HepG2 (cell line): ENCODE data around the gene ZNF625. TPM values are rescaled to one million over a fixed set of nuclear protein-coding genes. Genes with fewer than 3 reads are reported as not detected.

Source experiments
- GTF2F1 ChIP-seq: fragments of 150-350 bp; IDR thresholded peaks from 2 replicates; pipeline ENCODE4 v1.6.1; 2014; ENCODE audit warnings: low read length
- JARID2 ChIP-seq: sonication (generic); formaldehyde crosslinking; IDR thresholded peaks from 2 replicates; pipeline ENCODE4 v1.8.1; 2023; ENCODE audit warnings: missing genetic modification reagents, inconsistent platforms; ENCODE audit not compliant: insufficient replicate concordance
- NCOA1 ChIP-seq: sonication (generic); formaldehyde crosslinking; IDR thresholded peaks from 2 replicates; pipeline ENCODE4 v1.9.0; 2021; ENCODE audit warnings: missing genetic modification reagents
- PAX8 ChIP-seq: sonication (generic); formaldehyde crosslinking; IDR thresholded peaks from 2 replicates; pipeline ENCODE4 v1.8.0; 2022; ENCODE audit warnings: mild to moderate bottlenecking, missing genetic modification reagents, borderline replicate concordance
- PITX1 ChIP-seq: sonication (generic); formaldehyde crosslinking; IDR thresholded peaks from 2 replicates; pipeline ENCODE4 v1.5.1; 2020; ENCODE audit warnings: mild to moderate bottlenecking, missing genetic modification reagents
- RCOR2 ChIP-seq: IDR thresholded peaks from 2 replicates; pipeline ENCODE4 v1.6.1; 2016; ENCODE audit warnings: missing biosample characterization, missing genetic modification reagents
- SATB2 ChIP-seq: sonication (generic); formaldehyde crosslinking; IDR thresholded peaks from 2 replicates; pipeline ENCODE4 v1.5.0; 2020; ENCODE audit warnings: missing genetic modification reagents
- SRSF1 ChIP-seq: fragments of 200-400 bp; formaldehyde crosslinking; optimal IDR thresholded peaks from 2 replicates; pipeline ENCODE3; 2017; ENCODE audit warnings: mild to moderate bottlenecking, low read depth, low read length, moderate library complexity
- THYN1 ChIP-seq: sonication (generic); formaldehyde crosslinking; IDR thresholded peaks from 2 replicates; pipeline ENCODE4 v1.8.1; 2023; ENCODE audit warnings: low read depth, mild to moderate bottlenecking, moderate library complexity, missing genetic modification reagents, borderline replicate concordance
- YY1 ChIP-seq: IDR thresholded peaks from 2 replicates; pipeline ENCODE4 v1.6.1; 2011; ENCODE audit warnings: low read length, low read depth, moderate library complexity, mild to moderate bottlenecking; ENCODE audit not compliant: insufficient read depth, insufficient replicate concordance
- ZNF101 ChIP-seq: sonication (generic); formaldehyde crosslinking; IDR thresholded peaks from 2 replicates; pipeline ENCODE4 v1.4.0; 2020; ENCODE audit warnings: mild to moderate bottlenecking, low read depth, missing genetic modification reagents, borderline replicate concordance
- ZNF143 ChIP-seq: sonication (generic); formaldehyde crosslinking; IDR thresholded peaks from 2 replicates; pipeline ENCODE4 v1.4.0; 2020; ENCODE audit warnings: missing genetic modification reagents
- ZNF501 ChIP-seq: sonication (generic); formaldehyde crosslinking; IDR thresholded peaks from 2 replicates; pipeline ENCODE4 v1.5.1; 2020; ENCODE audit warnings: mild to moderate bottlenecking, moderate library complexity, missing genetic modification reagents
- polyA plus RNA-seq, 8 experiments: library from polyadenylated mRNA; depleted of rRNA in 3 of 8; stranded (reverse) in 7 of 8; unstranded in 1 of 8; fragments of >200 nt; fragmentation: Illumina TruSeq in 4 of 8; extraction: Trizol in 4 of 8; gene quantifications; 2 replicates each; pipeline versions ENCODE4 v1.2.1 to v1.2.3, GENCODE V29; 2011 to 2016; ENCODE audit warnings: low read depth in 4 of 8, missing spikeins in 1 of 8, mixed read lengths in 1 of 8; ENCODE audit not compliant: insufficient read depth in 1 of 8
- total RNA-seq, 5 experiments: library from RNA; depleted of rRNA; stranded (reverse); fragments of >200 nt; fragmentation: Illumina TruSeq; extraction: Trizol; gene quantifications; 2 replicates each; pipeline ENCODE4 v1.2.3, GENCODE V29; 2016; ENCODE audit warnings: low read depth in 1 of 5
- TF ChIP-seq, protein P1 (sequence below): sonication (generic); formaldehyde crosslinking; conservative IDR thresholded peaks from 2 replicates; pipeline ENCODE4 v1.8.0; 2022; ENCODE audit warnings: mild to moderate bottlenecking, moderate library complexity, missing genetic modification reagents
- TF ChIP-seq, protein P2 (sequence below): sonication (generic); formaldehyde crosslinking; IDR thresholded peaks from 2 replicates; pipeline ENCODE4 v1.8.0; 2022; ENCODE audit warnings: mild to moderate bottlenecking, missing genetic modification reagents; ENCODE audit not compliant: insufficient replicate concordance
- TF ChIP-seq, protein P3 (sequence below): sonication (generic); formaldehyde crosslinking; IDR thresholded peaks from 2 replicates; pipeline ENCODE4 v1.4.0; 2020; ENCODE audit warnings: missing genetic modification reagents
- TF ChIP-seq, protein P4 (sequence below): sonication (generic); formaldehyde crosslinking; IDR thresholded peaks from 2 replicates; pipeline ENCODE4 v1.5.0; 2020; ENCODE audit warnings: missing genetic modification reagents, mild to moderate bottlenecking, borderline replicate concordance

The ZNF625 gene
- total and polyA plus RNA-seq, 2 of the 13 experiments (the other 11 are each of a cell fraction or from before 2014, with no cell fraction given), result 1.7 to 12.2 TPM

DNA sequence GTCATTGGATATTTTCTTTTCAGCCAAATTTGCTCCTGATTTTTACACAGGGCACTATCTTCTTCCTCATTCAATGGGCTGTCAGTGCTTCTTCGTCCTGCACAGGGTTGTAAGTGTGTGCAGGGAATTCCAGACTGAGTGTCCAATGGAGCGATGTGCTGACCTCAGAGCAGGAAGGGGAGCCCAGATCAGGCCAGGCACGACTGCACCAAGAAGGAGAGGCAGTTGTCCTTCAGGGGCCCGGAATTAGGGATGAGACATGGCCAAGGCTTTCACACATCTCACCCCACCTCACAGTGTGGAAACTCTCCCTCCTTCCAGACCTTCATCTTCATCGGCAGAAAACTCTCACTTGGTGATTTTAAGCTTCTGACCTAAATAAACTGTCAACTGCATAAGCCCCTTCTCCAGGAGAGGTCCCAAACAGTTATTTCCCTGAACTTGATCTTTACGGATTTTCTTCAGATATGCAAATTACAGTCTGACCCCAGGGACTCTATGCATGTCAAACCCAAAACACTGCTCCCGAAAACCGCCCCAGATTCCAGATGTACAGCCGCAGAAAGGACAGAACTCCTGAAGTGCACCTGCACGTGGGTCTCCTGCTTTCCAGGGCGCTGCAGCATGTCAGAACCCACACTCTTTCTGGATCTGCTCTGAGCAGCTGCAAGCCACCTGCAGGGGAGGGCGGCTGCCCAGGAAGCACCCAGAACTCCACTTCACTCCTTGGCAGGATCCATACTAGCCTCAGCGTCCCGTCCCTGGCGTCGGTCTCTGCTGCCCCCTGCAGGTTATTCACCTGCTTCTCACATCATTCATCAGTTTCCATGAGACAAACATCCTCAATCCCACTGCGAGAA is 15.8 kb downstream of the ZNF625 start (continued):
- TF ChIP-seq ZNF101 (CRISPR knock-in tag) (no peak), ZNF143 (no peak), ZNF501 (0 out of 2 replicates have a peak, but pooled peaks have one; percentile 27), RCOR2 (CRISPR knock-in tag) (no peak), YY1 (peak; percentile 26), SRSF1 (no peak), PAX8 (CRISPR knock-in tag) (no peak), JARID2 (CRISPR knock-in tag) (no peak), SATB2 (no peak), GTF2F1 (no peak), NCOA1 (CRISPR knock-in tag) (no peak), PITX1 (no peak), THYN1 (no peak)
- TF ChIP-seq, protein P1, sequence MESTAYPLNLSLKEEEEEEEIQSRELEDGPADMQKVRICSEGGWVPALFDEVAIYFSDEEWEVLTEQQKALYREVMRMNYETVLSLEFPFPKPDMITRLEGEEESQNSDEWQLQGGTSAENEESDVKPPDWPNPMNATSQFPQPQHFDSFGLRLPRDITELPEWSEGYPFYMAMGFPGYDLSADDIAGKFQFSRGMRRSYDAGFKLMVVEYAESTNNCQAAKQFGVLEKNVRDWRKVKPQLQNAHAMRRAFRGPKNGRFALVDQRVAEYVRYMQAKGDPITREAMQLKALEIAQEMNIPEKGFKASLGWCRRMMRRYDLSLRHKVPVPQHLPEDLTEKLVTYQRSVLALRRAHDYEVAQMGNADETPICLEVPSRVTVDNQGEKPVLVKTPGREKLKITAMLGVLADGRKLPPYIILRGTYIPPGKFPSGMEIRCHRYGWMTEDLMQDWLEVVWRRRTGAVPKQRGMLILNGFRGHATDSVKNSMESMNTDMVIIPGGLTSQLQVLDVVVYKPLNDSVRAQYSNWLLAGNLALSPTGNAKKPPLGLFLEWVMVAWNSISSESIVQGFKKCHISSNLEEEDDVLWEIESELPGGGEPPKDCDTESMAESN (CRISPR knock-in tag), result peak; percentile 22; the same call in 1 of the 2 replicates
- TF ChIP-seq, protein P2, sequence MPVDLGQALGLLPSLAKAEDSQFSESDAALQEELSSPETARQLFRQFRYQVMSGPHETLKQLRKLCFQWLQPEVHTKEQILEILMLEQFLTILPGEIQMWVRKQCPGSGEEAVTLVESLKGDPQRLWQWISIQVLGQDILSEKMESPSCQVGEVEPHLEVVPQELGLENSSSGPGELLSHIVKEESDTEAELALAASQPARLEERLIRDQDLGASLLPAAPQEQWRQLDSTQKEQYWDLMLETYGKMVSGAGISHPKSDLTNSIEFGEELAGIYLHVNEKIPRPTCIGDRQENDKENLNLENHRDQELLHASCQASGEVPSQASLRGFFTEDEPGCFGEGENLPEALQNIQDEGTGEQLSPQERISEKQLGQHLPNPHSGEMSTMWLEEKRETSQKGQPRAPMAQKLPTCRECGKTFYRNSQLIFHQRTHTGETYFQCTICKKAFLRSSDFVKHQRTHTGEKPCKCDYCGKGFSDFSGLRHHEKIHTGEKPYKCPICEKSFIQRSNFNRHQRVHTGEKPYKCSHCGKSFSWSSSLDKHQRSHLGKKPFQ (CRISPR knock-in tag), result no peak
- TF ChIP-seq, protein P3, sequence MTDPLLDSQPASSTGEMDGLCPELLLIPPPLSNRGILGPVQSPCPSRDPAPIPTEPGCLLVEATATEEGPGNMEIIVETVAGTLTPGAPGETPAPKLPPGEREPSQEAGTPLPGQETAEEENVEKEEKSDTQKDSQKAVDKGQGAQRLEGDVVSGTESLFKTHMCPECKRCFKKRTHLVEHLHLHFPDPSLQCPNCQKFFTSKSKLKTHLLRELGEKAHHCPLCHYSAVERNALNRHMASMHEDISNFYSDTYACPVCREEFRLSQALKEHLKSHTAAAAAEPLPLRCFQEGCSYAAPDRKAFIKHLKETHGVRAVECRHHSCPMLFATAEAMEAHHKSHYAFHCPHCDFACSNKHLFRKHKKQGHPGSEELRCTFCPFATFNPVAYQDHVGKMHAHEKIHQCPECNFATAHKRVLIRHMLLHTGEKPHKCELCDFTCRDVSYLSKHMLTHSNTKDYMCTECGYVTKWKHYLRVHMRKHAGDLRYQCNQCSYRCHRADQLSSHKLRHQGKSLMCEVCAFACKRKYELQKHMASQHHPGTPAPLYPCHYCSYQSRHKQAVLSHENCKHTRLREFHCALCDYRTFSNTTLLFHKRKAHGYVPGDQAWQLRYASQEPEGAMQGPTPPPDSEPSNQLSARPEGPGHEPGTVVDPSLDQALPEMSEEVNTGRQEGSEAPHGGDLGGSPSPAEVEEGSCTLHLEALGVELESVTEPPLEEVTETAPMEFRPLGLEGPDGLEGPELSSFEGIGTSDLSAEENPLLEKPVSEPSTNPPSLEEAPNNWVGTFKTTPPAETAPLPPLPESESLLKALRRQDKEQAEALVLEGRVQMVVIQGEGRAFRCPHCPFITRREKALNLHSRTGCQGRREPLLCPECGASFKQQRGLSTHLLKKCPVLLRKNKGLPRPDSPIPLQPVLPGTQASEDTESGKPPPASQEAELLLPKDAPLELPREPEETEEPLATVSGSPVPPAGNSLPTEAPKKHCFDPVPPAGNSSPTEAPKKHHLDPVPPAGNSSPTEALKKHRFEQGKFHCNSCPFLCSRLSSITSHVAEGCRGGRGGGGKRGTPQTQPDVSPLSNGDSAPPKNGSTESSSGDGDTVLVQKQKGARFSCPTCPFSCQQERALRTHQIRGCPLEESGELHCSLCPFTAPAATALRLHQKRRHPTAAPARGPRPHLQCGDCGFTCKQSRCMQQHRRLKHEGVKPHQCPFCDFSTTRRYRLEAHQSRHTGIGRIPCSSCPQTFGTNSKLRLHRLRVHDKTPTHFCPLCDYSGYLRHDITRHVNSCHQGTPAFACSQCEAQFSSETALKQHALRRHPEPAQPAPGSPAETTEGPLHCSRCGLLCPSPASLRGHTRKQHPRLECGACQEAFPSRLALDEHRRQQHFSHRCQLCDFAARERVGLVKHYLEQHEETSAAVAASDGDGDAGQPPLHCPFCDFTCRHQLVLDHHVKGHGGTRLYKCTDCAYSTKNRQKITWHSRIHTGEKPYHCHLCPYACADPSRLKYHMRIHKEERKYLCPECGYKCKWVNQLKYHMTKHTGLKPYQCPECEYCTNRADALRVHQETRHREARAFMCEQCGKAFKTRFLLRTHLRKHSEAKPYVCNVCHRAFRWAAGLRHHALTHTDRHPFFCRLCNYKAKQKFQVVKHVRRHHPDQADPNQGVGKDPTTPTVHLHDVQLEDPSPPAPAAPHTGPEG (CRISPR knock-in tag), result no peak
- TF ChIP-seq, protein P4, sequence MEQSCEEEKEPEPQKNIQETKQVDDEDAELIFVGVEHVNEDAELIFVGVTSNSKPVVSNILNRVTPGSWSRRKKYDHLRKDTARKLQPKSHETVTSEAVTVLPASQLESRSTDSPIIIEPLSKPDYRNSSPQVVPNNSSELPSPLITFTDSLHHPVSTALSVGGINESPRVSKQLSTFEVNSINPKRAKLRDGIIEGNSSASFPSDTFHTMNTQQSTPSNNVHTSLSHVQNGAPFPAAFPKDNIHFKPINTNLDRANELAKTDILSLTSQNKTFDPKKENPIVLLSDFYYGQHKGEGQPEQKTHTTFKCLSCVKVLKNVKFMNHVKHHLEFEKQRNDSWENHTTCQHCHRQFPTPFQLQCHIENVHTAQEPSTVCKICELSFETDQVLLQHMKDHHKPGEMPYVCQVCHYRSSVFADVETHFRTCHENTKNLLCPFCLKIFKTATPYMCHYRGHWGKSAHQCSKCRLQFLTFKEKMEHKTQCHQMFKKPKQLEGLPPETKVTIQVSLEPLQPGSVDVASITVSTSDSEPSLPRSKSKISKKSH, result 0 out of 2 replicates have a peak, but pooled peaks have one; percentile 50
